Umbilical cord (tissue), 2 donors: Measurements from ENCODE around the gene KITLG. TPM values are rescaled to one million over a fixed set of nuclear protein-coding genes. Genes with fewer than 3 reads are reported as not detected.
"Not testable (repeated sequence)": the region's sequence is repeated elsewhere in the genome, so short reads cannot be mapped to it uniquely, and the experiment has no call there.

Source experiments
- DNase-seq: peaks from one replicate; pipeline ENCODE4 v3.0.0-alpha.2; 2015; ENCODE audit warnings: low spot score
- total RNA-seq: library from RNA; depleted of rRNA; stranded (reverse); fragments of >200 nt; gene quantifications from one replicate; pipeline ENCODE4 v1.2.3, GENCODE V29; 2014; ENCODE audit warnings: low replicate concordance; ENCODE audit not compliant: insufficient read depth

Gene KITLG, protein sequence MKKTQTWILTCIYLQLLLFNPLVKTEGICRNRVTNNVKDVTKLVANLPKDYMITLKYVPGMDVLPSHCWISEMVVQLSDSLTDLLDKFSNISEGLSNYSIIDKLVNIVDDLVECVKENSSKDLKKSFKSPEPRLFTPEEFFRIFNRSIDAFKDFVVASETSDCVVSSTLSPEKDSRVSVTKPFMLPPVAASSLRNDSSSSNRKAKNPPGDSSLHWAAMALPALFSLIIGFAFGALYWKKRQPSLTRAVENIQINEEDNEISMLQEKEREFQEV
- total RNA-seq, result 17.8 TPM

DNA sequence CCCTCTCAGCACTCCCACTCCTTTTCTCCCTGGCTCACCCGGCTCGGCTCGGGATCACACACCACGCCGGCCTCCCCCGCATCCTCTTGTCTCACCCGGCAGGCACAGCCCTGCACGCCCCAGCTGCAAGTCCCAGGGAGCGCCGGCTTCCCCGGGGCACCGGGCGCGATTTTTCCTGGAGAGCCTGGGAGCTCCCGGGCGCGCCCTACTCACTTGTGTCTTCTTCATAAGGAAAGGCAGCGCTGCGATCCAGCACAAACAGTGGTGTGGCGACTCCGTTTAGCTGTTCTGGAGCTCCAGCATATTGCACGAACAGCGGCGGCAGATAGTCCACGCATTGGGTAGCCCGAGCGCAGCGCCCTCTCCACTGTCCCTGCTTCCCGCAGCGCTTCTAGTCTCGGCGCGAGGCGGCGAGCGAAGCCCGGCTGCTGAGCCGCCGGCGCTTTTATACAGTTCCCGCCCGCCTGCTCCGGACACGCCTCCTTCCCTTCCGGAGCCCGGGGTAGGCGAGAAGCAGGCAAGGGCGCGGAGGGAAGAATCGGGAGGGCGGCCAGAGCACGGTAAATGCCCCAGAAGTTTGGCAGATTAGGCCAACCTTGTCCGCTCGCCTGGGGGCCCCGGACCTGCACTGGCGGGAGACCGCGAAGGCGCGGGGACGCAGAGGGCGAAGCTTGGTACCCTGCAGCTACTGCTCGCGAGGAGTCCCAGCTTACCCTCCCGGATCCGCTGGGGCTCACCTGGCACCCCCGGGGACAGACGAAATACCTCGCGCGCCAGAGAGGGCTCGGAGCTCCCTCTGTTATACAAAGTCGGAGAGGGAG is at the start of gene KITLG:
TSS of gene KITLG (minus strand) at position 421 of the 821 bp plus-strand sequence. CDS start at position 228, 193 bp downstream.
- DNase-seq, result peak; percentile 89

DNA sequence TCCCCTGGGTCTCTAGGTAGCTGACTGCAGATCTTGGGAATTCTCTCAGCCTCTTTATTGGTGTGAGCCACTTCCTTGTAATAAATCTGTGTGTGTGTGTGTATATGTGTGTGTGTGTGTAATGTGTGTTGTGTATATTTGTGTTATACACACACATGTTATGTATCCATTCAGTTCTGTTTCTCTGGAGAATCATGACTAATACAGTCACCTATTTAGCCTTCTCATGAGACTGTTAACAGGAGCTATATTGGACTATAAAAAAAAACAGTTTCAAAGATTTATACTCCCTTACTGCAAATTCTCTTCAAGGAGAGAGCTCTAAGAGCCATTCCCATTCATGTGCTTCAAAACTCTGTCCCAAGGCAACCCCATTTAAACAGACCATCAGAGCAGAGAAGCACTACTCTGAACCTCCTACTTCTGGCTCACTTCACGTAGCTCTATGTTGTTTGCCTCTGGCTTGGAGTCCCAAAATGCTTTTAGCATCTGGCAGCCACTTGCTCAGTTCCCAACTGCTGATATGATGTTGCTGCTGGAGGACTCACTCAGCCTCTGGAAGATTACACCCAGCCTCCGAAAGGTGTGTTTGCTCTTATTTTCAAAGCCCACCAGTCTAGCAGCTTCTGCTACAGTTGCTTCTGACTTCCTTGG is 48.7 kb upstream of the KITLG start:
- DNase-seq, result no peak

DNA sequence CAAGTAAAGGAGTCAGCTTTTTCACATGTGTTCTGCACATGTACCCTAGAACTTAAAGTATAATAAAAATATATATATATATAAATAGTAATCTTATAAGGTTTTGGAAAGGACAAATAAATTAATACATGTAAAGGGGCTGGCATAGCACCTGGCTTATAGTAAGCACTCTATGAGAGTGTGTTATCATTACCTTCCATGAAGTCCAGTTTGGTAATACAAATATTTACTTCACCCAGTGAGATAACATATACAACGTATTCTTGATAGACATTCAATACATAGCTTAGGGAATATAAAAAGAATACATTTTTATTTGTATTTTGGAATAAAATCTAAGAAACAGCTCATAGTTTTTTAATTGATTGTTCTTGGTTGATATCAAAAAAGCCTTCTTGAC is 47.8 kb upstream of the KITLG start:
- not testable (repeated sequence) for DNase-seq

DNA sequence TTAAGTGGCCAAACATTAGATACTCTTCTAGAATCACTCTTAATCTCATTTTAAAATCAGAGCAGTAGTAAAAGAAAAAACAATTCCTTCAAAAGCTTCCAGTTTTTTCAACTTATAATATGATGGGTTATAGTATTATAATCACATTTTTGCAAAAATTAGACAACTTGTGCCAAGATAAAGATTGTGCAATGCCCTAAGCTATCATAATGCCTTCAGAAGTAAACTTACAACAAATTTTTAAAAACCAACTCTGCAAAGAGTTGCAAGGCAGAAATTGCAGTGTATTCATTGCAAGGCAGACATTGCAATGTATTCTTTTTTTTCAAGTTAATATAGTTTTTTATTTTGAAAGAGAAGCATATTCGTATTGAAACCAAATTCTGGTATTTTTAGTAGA is 47.2 kb upstream of the KITLG start:
- peak; percentile 32 for DNase-seq

DNA sequence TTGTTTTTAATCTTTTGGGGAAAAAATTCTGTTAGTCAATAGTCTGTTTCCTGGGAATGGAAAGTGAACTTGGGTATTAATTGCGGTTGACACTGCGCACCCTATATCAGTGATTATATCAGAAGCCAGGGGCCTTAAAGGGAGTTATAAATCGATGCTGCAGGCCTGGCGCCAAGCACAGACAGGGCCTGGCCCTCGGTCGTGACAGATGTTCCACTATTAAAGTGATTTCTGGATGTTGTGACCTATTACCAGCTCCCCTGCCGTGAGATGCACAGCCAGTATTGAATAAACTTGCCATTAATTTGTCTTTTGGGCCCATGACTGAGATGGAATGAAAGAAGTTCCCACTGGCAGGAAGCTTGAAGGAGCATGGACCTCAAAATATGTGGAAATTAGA is 45.1 kb upstream of the KITLG start:
- no peak for DNase-seq

DNA sequence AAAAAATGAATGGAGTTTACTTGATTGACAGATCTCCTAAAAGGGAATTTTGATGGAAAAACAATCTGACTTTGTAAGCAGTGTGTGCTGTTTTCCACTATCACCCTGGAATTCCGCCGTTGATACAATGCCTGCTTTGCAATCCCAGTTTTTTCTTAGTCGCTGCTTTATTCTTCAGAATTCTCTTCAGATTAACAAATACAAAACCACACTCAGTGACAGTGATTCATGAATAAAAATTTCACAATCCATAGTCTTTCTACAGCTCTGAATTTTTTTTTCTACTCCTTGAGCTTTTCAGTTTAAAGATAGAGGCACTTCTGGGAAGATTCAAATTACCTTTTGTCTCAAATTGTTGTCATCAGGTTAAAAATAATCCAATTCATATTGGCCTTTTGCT is 44.6 kb upstream of the KITLG start:
- DNase-seq, result no peak

DNA sequence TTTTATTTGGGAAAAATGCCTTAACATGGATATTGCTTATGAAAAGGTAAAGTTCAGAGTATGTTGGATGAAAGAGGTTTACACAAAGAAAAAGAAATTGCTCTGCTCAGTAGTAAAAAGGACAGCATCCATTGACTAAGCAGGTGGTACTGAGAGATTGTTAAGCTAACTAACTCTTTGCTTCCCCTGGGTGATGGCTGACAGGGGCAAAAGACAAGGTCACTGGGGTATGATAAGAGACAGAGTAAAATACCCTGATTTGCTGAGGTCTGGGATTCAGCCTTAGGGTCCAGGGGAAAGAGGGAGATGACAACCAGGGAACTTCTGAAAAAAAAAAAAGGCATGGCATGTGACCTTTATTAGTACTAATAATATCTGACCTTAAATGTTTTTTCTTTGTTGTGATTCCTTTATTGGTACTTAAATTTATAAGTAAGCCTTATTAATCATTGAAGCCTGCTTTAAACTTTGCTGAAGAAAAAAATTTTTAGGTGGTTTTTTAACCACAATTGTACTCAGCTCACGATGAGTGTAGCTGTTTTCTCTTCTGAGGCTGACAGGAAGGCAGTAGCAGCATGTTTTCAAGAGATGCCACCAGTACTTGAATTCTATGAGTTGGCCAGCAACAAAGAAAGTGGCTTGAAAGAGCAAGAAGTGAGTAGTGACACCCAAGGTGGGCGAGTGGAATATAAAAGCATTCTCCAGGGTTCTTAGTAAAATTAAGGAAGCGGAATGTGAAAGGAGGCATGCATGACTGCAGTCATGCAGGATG is 43.7 kb upstream of the KITLG start:
- DNase-seq, result no peak

DNA sequence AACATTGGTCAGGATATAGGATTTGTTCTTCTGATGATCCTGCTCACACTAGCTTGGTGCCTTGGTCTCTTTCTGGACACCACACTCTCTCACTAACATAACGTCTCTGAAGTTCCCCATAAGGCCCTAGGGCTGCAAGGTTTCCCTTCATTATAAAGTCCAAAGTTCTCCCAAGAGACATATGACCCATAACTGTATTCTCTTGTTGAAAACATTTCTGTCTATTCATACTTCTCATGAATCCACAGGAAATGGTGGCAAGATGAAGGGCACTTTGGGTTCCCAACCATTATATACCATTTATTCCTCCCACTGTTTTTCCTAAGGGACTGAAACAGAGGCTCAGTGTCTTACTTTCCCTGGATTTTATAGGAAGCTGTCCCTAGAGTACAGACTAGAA is 37.1 kb upstream of the KITLG start:
- DNase-seq, result no peak

DNA sequence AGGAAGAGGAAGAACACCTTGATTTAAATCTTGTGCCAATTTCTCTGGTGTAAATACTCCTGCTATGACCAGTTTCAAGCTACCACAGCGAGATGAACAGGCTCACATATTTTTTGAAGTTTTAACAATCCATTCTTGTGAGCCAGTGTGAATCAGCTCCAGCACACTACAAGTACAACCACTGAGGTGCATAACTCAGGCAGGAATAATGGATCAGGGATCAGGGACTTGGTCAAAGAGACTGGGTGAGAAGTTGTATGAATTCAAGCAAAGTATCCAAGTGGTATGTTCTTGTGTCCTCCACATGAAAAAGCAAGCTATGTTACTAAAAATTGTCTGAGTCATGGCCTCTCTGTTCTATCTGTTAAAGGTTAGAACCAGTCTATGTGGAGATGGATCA is 35.2 kb upstream of the KITLG start:
- no peak for DNase-seq

DNA sequence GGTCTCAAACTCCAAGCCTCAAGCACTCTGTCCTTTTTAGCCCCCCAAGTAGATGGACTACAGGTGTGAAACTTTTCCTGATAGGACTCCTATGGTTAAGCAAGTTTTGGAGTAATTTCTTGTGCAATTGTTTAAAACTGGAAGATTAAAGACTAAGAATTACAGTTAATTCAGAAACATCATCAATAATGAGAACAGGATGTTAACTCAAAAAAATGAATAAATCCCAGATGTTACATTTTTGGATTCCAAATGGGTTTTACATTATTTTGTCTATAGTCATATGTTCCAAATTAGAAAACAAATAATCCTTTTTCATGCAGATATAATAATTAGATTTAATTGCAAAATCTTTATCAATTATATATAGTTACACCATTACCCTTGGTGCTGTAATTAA is 24.4 kb upstream of the KITLG start:
- DNase-seq, result no peak

DNA sequence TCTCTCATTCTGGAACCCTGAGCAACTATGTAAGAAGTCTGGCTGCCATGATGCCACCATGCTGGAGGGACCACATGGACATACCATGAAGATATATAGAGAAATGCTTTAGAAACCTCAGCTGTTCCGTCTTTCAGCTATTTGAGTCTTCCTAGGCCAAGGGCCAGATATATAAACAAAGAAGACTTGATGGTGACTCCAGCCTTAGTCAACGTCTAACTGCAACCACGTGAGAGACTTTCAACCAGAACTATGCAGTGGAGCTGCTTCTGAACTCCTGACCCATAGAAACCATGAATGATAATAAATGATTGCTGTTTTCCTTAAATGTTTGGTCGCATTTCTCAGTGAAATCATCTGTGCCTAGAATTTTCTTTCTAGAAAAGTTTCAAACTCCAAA is 20.0 kb upstream of the KITLG start:
- no peak for DNase-seq

DNA sequence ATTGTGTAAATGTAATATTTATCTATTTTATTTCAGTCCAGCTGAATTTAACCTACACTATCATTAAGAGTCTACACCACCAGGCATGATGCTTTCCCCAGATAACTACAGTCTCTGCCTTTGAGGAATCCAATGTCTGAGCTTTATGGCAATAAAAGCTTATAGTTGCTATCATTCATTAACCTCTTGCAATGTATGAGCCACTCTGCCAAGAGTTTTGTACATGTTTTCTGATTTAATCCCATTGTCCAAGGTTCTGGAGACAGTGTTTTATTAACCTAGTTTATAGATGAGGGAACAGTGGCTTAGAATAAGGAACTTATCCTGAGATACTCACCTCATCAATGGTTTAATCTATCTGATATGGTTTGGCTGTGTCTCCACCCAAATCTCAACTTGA is 17.1 kb upstream of the KITLG start:
- no peak for DNase-seq

DNA sequence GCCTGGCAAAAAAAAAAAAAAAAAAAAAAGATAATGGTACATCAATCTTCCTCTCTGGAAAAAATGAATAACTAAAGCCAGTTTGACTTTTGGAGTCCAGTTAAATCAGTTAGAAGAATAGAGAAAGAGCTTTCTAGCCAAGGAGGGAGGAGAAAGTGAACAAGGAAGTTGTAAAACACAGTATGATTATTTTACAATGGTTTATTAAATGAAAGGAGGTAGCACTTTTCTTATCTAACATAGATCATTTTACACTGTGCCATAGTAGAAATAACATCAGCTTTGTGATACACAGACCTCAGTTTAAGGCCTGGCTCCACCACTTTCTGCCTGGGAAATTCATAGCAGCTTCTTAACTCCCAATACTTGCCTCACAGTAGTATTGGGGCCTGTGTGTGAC is 15.4 kb upstream of the KITLG start:
- no peak for DNase-seq

DNA sequence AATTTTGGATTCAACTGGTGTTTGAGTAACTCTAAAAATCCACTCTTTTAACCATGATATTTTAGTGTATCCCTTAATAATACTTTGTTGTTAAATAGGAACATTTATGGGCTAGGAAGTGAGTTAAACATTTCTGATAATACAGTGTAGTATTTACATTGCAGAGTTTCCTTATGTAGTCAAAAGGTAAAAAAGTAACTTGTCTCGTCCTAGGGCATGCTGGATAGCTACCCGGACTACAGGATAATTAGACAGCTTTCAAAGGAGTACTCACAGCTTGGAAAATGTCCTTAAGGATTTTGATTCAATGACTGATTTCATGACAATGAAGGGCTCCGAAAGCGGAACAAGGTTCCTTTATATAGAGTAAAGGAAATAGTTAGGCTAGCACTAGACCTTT is 14.5 kb upstream of the KITLG start:
- DNase-seq, result no peak

DNA sequence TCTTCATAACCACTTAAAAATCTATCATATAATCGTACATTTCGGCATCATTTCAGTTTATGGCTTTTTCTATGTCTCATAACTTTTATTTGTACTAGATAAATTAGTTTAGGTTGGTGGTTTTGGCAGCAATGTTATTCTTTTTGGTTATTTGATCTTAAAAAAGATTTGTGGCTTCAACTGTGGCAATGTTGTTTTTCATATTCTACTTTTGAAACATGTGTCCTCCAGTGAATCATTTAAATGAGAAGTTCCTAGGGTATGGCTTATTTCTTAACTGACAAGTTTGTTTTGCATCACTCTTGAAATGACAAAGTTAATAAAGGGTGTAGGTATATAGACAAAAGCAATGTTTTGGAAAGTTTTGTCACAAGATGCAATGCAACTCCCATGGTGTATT is 11.1 kb upstream of the KITLG start:
- DNase-seq, result no peak

DNA sequence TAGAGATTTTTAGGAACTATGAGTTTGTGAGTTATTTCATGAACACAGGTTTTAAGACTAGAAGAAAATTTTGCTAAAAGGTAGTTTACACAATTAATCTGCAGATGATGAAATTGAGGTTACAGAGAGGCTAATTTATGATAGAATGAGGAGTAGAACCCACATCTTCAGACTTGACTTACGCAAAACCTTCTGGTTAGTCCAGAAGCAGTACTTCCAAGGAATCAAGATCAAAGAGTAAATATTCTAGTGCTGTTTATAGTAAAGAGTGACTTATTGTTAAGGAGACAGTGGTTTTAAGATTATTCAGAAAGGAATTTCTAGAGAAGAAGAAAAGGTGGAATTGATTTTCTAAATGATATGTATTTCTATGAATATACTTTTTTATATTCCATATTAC is 10.6 kb upstream of the KITLG start:
- no peak for DNase-seq

DNA sequence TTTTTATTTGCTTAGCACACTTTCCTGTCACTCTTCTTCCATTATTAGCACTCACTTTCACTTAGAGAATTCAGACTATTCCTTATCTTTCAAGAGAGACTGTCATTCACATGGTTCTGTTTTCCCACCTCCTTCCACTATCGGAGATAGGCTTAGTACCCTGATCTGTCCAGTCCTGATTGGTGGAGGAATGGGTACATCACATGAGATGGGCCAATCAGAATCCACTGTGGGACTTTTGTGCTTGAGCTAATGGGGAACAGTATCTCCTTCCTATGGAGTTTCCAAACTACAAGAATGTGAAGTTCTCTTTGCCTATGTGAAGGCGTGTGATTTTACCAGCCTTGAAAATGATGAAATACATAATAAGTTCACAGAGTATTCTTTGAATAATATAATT is 4.8 kb upstream of the KITLG start:
- DNase-seq, result no peak

DNA sequence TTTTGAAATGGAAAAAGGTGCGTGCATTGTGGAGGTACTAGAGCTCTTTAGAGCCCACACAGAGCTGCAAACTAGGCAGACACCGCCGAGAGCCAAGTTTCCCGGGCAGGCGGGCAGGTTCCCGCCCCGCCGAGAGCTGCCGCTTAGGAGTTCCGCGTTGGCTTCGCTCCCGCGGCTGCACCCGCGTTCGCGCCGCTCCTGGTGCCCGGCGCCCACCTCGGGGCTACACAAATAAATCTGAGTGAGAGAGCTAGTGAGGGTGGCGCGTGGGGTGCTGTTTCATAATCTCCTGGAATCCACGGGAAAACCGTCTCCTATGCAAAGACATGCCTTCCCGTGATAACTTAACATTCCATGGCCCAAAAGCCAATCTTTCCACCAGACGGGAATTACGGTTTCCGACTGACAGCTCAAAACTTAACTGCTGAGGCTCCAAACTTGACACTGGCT is 645 bp downstream of the KITLG start:
- DNase-seq, result peak; percentile 62

DNA sequence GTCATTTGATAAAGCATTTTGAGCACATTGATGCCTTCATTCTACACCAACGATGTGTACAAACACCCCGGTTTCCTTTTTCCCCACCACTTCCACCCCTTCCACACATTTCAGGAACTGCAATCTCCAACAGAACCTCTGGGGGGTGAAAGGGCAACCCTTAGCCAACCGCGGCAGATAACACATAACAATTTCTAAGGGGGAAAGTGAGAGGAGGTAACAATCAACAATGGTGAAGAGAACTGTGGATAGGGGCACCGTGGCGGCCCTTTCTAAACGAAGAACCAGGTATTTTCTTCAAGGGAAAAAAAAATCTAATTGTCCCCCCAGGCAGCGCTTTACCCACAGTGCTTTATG is 1.1 kb downstream of the KITLG start:
- peak; percentile 38 for DNase-seq

DNA sequence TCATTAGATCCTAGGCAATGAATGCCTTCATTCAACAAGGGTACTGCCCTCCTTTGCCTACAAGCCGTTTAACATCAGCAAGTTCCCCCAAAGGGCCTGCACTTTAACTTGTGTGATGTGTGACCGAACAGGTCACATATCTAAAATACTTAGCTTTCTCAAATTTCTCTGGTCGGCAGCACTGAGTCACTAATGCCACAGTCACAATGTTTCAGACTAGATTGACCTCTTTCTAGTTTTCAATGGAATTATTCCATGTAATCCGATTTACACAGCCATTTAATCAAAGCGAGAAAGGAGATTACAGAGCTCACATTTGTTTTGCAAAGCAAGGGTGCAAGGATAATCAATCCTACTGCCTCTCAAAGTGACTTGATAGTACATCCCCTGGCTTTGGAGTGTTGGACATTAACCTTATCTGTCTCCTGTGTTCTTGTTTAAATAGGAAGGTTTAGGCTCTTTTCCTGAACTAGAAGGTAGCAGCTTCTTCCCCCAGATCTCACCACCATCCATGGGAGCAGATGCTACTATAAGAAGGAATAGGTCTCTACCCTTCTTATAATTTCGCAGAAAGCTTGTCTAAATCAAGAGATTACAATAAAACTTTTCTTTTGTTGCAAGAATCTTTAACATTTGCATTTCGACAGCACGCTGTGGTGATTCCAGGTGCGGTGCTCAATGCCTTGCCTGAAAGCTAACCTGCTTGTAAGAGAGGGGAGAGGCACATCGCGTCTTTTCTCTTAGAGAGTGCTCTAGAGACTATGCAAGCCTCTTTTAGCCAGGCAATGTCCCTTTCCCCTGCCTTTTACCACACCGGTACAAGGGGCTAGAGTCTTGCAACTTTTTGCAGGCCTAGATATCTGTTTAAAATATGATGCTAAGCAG is 1.8 kb downstream of the KITLG start:
- no peak for DNase-seq

DNA sequence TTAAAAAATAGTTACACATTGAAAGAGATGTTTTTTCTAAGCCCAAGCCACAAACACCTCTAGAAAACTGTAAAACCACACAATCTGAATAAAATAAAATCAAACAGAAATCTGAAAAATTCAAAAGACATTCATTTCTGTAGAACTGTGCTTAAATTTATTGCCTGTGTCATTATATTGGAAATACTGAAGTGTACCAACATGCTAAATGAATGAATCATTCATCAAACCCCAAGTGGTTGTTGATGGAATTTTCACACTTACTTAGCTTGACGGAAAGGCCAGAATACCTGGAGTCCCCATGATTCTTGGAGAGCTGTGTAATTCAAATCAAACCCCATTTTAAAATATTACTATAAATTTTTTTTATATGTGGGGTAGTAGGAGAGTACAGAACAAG is 2.7 kb downstream of the KITLG start:
- peak; percentile 23 for DNase-seq
